Ecto neural progenitor cell (in vitro differentiated cells): ENCODE results near the gene RNF212.

ENCODE experiments used
- DNase-seq: peaks from one replicate; pipeline ENCODE4 v3.0.0-alpha.2; 2018; ENCODE audit warnings: low spot score

Gene RNF212

GRCh38 chr4:1090465-1091440 is 22.6 kb downstream of the RNF212 start:
- DNase-seq: no peak

- DNase-seq: peak; percentile 20
Observed at GRCh38 chr4:1090036-1090435, 23.3 kb downstream of the RNF212 start.

DNA sequence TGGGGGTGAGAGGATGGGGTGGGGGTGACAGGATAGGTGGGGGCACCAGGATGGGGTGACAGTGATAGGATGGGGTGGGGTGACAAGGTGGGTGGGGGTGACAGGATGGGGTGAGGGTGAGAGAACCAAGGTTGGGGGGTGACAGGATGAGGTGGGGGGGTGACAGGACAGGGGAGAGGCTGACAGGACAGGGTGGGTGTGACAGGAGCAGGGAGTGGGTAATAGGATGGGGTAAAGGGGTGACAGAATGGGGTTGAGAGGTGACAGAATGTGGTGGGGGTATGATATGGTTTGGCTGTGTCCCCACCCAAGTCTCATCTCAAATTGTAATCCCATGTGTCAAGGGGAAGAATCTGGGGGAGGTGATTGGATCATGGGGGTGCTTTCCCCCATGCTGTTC is 26.0 kb downstream of the RNF212 start:
- DNase-seq: no peak

- no peak for DNase-seq
Observed at GRCh38 chr4:1086011-1086410, 27.4 kb downstream of the RNF212 start.

DNA sequence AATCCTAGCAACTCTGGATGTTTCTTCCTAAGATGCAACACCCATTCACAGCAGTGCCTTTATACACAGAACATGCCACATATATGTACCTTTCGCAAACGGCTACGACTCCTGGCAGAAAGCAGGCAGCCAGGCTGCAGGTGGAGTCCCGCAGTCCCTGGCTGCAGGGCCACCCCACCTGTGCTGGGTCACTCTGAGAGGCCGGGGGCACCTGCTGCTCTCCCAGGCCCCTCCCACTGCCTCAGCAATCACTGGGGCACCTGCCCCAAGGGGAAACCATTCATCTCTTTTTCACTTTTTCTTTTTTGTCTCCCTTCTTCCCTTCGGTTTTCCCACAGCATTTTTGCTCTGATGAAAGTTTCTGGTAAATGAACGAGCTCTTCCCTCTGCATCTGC is 28.0 kb downstream of the RNF212 start:
- DNase-seq: no peak

GRCh38 chr4:1084796-1085403 is 28.5 kb downstream of the RNF212 start:
- DNase-seq: no peak

DNA sequence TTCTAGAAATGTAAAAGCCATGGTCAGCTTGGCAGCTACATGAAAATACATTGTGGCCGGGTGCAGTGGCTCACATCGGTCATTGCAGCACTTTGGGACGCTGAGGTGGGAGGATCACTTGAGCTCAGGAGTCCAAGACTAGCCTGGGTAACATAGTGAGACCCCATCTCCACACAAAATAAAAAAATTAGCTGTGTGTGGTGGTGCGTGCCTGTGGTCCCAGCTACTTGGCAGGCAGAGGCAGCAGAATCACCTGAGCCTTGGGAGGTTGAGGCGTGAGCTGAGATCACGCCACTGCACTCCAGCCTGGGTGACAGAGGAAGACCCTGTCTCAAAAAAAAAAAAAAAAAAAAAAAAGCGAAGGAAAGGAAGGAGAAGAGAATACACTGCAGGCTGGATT is 29.0 kb downstream of the RNF212 start:
- no peak for DNase-seq

DNA sequence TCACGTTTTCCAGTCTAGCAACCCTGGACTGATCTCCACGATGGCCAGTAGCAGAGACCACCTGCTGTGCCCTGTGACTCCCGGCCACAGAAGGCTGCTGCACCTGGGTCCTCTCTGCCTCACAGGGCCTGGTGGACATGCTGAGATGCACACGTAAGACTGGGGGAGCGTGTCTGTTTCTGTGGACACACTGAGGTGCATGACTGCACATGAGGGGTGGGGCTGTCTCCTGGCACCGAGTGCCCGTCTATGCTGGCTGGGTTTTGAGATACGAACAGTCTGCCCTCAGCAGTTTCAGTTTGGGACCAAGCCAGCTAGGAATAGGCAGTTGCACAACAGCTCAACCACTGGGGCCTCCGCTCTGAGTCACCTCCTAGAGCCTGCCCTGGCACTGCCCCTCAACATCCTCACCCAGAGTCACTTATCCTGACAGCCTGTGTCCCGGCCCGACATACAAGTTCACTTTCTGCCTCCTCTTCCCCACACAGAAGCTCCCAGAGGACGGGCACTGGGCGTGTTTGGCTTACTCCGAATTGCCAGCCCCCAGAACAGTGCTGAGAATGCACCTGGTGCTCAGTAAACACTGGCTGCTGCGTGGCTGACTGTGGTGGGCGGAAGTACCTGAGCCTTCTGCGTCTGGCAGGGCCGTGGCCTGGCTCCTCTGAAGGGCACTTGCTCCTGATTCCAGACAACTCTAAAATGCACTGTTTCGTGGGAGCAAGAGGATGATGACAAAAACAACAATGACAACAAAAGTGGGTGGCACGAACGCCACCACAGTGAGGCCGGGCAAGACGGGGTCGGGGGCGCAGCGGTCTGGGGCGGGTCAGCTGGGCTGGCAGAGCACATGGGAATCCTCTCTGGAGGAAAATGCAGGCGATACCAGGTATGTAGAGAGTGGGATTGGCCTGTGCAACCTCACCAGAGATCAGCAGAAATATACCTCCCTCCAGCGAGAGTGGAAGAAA is 30.9 kb downstream of the RNF212 start:
- no peak for DNase-seq

- DNase-seq: no peak
Observed at GRCh38 chr4:1081689-1082040, 31.7 kb downstream of the RNF212 start.

- no peak for DNase-seq
Observed at GRCh38 chr4:1080961-1081688, 32.2 kb downstream of the RNF212 start.

DNA sequence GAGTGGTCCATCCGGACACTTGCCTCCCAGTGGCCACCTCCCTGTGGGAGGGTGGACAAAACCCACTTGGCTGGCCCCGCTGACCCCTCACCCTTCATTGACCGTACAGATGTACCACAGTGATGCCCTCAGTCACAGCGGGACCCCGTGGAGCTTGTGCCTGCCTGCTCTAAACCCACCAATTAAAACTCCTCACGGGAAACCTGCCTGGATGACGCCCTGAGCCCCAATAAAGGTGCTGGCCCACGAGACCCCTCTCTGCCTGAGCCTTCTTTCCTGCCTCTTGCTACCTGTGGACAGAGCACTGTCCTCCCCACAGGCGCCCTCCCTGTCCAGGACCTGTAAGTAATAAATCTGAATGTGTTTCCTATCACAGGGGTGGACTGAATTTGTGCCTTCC is 32.9 kb downstream of the RNF212 start:
- DNase-seq: no peak

DNA sequence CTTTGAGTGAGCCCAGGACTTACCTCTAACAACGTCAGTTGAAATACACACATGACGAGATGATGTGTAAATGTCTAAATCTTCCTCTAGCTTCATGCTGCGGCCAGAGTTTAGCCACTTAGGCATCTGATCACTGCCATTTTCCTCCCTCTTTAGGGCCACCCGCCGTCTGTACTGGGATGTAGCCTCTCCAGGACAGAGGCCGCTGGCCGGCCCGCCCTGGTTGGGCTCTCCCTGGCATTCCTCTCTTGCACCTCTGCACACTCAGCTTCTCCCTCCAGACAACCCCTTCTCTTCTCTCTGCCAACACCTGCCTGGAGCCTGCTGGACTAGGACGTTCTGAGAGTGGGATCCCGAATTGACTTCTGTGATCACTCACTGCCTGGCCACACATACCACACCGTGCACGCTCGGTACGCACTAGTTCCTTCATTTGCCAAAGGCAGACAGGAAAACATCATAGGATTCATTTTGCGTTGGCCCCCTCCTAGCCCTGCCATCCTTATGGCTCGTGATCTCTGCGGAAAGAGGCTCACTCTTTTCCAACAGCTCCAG is 33.6 kb downstream of the RNF212 start:
- no peak for DNase-seq

DNA sequence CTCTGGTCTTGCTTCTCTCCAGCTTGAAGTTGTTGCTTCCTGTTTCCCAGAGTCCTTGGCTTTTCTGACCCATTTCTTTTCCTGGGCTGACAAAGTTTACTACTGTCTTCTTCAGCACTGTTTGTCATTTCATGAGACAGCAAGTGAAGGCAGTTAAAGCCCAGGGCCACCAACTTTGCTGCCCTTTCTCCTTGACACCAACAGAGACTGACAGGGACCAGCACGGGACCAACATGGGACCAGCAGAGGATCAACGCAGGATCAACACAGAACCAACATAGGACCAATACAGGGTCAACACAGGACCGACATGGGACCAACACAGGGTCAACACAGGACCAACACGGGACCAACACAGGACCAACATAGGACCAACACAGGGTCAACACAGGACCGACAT is 34.9 kb downstream of the RNF212 start:
- DNase-seq: no peak

DNA sequence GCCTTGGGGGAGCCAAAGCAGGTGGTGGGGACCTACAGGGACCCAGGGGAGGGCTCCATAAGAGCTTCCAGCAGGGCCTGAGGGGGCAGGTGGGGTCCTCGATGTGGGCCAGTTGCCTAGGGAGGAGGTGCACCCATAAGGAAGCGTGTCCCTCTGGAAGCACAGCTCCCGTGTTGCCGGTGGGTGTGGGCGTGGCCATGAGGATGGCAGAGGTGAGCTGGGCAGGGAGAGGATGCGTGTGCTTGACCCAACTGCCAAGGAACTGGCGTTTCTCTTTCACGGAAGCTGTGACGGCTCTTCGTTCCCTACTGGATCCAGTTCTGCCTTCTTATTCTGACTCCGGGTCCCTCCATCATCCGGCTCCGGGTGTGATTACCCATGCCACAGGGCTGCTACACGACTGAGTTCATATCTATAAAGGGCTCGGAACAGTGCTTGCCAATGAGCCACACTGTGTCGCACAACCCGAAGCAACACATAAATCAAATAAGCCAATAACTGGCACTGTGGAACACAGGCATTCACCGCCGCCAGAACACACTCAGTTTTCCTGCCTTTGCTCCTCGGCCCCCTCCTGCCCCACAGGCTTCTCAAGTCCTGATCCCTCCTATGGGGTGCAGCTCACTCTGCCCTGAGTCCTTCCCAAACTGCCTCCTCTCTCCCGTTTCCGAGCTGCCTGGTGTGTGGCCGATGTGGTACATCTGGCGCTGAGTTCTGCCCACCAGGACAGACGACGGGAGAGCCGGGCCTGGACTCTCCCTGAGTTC is 35.5 kb downstream of the RNF212 start:
- DNase-seq: no peak

DNA sequence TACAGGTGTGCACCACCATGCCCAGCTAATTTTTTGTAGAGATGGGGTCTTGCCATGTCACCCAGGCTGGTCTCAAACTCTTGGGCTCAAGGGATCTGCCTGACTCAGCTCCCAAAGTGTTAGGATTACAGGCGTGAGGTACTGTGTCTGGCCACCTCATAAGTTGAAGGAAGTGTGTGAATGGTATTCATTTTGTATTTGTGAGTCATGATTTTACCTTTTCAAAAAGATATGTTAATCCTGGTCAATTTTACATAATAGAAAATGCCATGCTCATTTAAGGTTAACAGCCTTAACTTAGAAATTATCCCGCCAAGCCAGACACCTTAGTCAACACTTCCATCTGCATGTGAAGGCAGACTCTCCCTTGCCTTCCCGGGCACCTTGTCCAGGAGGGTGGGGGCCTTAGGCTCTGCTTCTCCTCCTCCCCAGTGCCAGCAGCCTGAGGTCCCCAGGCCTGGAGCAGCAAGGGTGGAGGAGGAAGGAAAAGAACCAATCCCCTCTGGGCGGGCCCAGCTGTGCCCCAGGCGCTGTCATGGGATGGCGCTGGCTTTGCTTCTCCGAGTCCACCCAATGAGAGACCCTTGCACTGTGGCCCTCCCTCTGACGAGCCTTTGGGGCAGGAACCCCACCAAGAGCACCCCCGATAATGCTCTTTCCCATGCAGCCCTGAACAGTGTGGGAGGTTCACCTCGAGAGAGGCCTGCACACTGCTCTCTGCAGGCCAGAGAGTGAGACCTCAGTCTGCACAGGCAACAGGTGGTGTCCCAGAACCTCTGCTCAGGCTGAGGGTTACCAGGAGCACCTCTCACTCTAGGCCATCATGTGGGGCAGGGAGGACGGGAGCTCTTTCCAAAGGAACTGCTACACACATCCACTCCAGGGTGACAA is 37.3 kb downstream of the RNF212 start:
- DNase-seq: no peak

DNA sequence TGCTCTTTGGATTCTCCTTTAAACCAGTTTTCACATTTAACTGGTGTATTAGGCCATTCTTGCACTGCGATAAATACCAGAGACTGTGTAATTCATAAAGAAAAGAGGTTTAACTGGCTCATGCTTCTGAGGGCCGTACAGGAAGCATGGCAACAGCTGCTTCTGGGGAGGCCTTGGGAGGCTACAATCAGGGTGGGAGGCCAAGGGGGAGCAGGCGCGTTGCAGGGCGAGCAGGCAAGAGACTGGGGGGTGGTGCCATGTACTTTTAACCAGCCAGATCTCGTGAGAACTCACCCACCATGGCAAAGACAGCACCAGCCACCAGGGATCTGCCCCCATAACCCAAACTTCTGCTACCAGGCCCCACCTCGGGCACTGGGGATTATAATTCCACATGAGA is 38.1 kb downstream of the RNF212 start:
- no peak for DNase-seq

DNA sequence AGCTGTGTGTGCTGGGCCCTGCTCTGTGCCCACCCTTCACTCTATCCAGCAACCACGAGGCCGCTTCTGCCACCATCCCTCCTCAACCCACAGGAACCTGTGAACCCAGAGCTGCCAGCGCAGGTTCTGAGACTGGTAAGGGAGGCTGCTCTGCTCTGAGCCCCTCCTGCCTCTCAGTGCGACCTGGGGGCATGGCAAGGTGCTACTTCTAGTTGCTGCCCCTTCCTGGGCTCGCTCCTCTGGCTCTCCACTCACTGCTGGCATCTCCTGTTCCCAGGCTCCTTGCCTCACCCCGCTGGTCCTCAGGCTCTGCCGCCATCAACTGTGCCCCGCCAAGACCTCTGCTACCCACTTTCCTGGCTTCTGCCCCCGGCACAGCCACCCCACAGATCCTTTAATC is 39.3 kb downstream of the RNF212 start:
- DNase-seq: no peak

DNA sequence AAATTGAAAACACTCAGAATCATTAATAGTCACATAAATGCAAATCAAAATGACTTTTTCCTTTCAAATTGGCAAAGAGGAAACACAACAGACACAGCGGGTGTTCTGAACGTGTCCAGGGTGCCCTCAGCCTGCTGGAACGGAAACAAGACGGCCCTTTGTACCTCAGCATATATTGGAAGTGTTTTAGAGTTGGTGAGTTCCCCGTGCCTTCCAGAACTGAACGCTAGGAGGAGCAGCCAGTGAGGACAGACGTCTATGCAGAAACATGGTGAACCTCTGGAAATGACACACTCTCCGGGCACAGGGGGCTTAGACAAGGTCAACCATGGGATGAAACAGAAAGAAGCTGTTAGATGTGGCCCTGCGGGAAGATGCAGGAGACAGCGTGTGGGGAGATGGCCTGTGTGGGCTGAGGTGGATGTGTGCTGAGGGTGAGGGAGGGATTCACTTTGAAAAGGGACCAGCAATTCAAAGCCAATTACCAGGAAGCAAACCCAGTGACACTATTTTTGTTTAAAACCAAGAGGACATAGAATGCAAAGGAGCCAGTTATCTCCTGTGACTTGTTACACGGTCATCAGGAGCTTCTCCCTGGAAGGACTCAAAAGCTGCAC is 40.4 kb downstream of the RNF212 start:
- DNase-seq: peak; percentile 63

DNA sequence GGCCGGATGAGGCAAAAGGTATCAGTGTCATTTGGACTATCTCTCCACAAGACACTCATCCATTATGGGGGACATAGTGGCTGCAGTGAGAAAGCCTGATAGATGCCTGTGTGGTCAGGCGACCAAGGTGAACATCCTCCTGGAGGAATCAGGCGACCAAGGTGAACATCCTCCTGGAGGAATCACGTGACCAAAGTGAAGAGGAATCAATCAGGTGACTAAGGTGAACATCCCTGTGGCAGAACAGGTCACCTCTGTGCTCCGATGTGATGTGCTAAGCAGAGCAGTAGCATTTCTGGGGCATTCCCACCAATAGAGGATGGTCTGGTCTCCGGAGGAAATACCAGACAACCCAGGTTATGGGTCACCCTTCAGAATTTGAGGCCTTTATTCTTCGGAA is 44.0 kb downstream of the RNF212 start:
- DNase-seq: no peak
